Spinal cord (tissue), 10 donors: ENCODE results near the gene SUSD6. TPM values are rescaled to one million over a fixed set of nuclear protein-coding genes. Genes with fewer than 3 reads are reported as not detected.
A peak's percentile ranks its signal among the peaks of the same experiment; 100 is the strongest.

Experiments used
- DNase-seq, 6 donors: peaks; one replicate each; pipeline versions ENCODE4 v3.0.0 to v3.0.0-alpha.2; 2013 to 2015; ENCODE audit warnings: low spot score in 6 of 6, low read depth in 4 of 6
- H3K27ac ChIP-seq: one replicate; pipeline ENCODE4 v1.5.1; 2013; ENCODE audit warnings: low read depth, low read length, control low read depth
- H3K27me3 ChIP-seq: one replicate; pipeline ENCODE4 v1.6.1; 2013; ENCODE audit warnings: low read length; ENCODE audit not compliant: control insufficient read depth, insufficient read depth
- H3K36me3 ChIP-seq: one replicate; pipeline ENCODE4 v1.6.1; 2013; ENCODE audit warnings: low read length; ENCODE audit not compliant: control insufficient read depth, insufficient read depth
- H3K4me1 ChIP-seq: one replicate; pipeline ENCODE4 v1.6.1; 2013; ENCODE audit warnings: low read length; ENCODE audit not compliant: control insufficient read depth, insufficient read depth
- H3K4me3 ChIP-seq: one replicate; pipeline ENCODE4 v1.5.1; 2013; ENCODE audit warnings: low read depth, low read length, control low read depth
- H3K9me3 ChIP-seq: one replicate; pipeline ENCODE4 v1.6.1; 2013; ENCODE audit warnings: low read length; ENCODE audit not compliant: control insufficient read depth, insufficient read depth
- WGBS: methylation state at CpG from one replicate; pipeline ENCODE4 v1.1.5; 2013; ENCODE audit warnings: missing lambda C conversion rate; ENCODE audit not compliant: insufficient coverage; 5-methylcytosine and 5-hydroxymethylcytosine counted together
- polyA plus RNA-seq, 2 donors: library from polyadenylated mRNA; unstranded; fragments of 120-200 nt; gene quantifications; one replicate each; pipeline ENCODE4 v1.2.1, GENCODE V29; 2013; ENCODE audit not compliant: insufficient read length in 2 of 2
- total RNA-seq, 2 donors: library from RNA; depleted of rRNA in 1 of 2; stranded (reverse); fragments of 120-200 nt in 1 of 2; fragments of >200 nt in 1 of 2; gene quantifications; one replicate each; pipeline versions ENCODE4 v1.2.3 to v1.2.4, GENCODE V29; 2013 to 2014
- donor health status: healthy.

Gene SUSD6
- total and polyA plus RNA-seq, 4 donors: 16.8 to 23.9 (median 19.4) TPM

DNA sequence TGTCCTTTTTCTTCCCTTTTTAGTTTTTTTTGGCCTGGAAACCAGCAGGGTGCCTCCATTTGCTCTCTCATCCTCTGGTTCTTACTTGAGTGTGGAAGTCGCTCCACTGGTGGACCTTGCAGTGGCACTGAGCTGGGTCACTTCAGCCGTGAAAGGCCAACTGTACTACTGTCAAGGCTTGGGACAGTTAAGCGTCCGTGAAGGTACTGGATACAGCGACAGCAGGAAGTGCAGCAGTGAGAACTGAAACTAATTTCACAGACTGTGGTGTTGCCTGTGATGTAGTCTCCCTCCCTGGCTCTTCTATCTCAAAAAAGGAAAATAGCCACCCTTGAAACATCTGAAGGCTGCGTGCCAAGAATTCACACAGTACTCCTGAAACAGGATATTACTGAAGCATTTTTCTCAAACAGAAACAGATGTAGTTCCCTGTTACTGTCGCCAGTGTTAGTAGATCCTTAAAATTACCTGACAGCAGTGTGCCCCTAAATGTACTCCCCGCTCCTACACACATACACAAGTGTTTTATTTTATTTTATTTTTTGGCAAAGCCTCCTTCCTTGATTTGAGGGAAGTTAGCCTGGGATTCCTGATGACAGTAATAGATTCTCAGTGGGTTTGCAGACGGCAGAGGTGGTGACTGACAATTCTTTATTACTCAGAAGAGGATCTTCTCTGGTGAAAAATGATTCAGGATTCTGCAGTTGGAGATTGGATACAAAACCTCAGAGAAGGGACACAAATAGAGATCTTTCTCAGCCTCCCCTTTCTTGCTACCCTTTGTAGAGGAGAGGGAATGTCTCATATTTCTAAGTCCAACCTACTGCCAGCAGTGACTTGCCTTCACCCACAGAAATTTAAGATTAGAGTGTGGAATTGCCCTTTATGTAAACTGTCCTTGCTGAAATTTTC, 4.4 kb downstream of the SUSD6 start:
- whole genome bisulfite sequencing: 33% methylated on average over 7 of the region's 9 CpGs
- H3K4me3 ChIP-seq: no peak overlapping the region
- H3K4me1 ChIP-seq: peaks cover 17% of the 10 kb centered on the region
- no peaks in the 10 kb centered on the region for H3K27me3 ChIP-seq
- DNase-seq: peak in 2 of 6 donors; percentile 55 to 69
- peak overlapping the region; percentile 75 for H3K27ac ChIP-seq
- H3K9me3 ChIP-seq: no peaks in the 10 kb centered on the region
- H3K36me3 ChIP-seq: no peaks in the 10 kb centered on the region

GRCh38 chr14:69616408-69616773, 5.0 kb downstream of the SUSD6 start:
- H3K4me1 ChIP-seq: peaks cover 15% of the 10 kb centered on the region
- no peaks in the 10 kb centered on the region for H3K27me3 ChIP-seq
- DNase-seq: no peak
- H3K27ac ChIP-seq: peak overlapping the region; percentile 75
- no peaks in the 10 kb centered on the region for H3K36me3 ChIP-seq
- WGBS: no CpG with 5 or more reads among the region's 1 CpG
- H3K9me3 ChIP-seq: no peaks in the 10 kb centered on the region
- H3K4me3 ChIP-seq: no peak overlapping the region

DNA sequence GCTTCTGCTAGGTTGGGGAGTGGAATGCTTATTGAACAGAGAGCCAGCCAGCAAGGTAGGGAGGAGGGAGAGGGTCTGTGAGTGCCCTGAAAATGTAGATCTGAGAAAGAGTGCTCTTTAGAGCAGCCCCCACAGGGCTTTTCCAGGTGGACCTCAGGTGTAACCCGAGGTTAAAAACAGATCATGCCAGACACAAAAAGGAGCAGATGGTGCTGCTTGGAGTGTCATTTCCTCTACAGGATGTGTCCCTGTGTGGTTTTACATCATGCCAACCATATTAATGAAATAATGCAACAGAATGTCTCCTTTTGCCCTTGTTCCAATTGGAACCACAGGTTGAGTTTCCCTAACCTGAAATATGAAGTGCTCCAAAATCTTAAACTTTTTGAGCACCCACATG, 6.4 kb downstream of the SUSD6 start:
- Histone ChIP-seq H3K4me1 (peaks cover 15% of the 10 kb centered on the region), H3K36me3 (no peaks in the 10 kb centered on the region), H3K4me3 (no peak overlapping the region), H3K27me3 (no peaks in the 10 kb centered on the region), H3K9me3 (no peaks in the 10 kb centered on the region), H3K27ac (no peak overlapping the region)
- WGBS: no CpG with 5 or more reads among the region's 1 CpG
- no peak for DNase-seq

- H3K4me1 ChIP-seq: peaks cover 10% of the 10 kb centered on the region
- no peaks in the 10 kb centered on the region for H3K27me3 ChIP-seq
- DNase-seq: no peak
- H3K4me3 ChIP-seq: no peak overlapping the region
- H3K9me3 ChIP-seq: no peaks in the 10 kb centered on the region
- WGBS: no CpG with 5 or more reads among the region's 4 CpGs
- H3K27ac ChIP-seq: no peak overlapping the region
- H3K36me3 ChIP-seq: no peaks in the 10 kb centered on the region
Measured at GRCh38 chr14:69619012-69619411, 7.6 kb downstream of the SUSD6 start.

GRCh38 chr14:69620211-69620611, 8.8 kb downstream of the SUSD6 start:
- Histone ChIP-seq H3K9me3 (no peaks in the 10 kb centered on the region), H3K4me1 (peaks cover 4% of the 10 kb centered on the region), H3K27me3 (no peaks in the 10 kb centered on the region), H3K4me3 (no peak overlapping the region), H3K36me3 (no peaks in the 10 kb centered on the region), H3K27ac (no peak overlapping the region)
- 100% methylated on average over 2 of the region's 5 CpGs for WGBS
- no peak for DNase-seq

DNA sequence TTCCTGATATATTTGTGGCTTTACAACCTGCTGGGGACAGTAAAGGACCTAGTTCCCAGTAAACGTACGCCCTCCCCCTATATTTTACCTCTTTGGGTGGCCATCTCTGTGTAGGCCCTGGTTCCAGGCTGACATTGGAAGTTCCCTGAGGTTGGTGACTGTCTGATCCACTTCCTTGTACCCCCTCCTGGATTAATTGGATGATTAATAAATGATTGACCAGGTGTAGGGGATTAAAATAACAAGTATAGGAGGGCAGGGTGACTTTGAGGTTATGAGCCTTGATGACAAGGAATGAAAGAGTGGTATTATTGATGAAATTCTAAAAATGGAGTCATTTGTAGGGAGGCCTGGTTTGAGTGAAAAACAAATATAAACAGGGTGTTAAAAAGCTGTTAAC, 9.6 kb downstream of the SUSD6 start:
- no peaks in the 10 kb centered on the region for H3K36me3 ChIP-seq
- no peak overlapping the region for H3K27ac ChIP-seq
- no peaks in the 10 kb centered on the region for H3K9me3 ChIP-seq
- H3K4me3 ChIP-seq: no peak overlapping the region
- H3K4me1 ChIP-seq: peaks cover 2% of the 10 kb centered on the region
- no peaks in the 10 kb centered on the region for H3K27me3 ChIP-seq
- no peak for DNase-seq
- WGBS: no CpG with 5 or more reads among the region's 2 CpGs

GRCh38 chr14:69624136-69624535, 12.7 kb downstream of the SUSD6 start:
- H3K36me3 ChIP-seq: no peaks in the 10 kb centered on the region
- no peak overlapping the region for H3K27ac ChIP-seq
- no peak overlapping the region for H3K4me3 ChIP-seq
- H3K9me3 ChIP-seq: no peaks in the 10 kb centered on the region
- DNase-seq: no peak
- no peaks in the 10 kb centered on the region for H3K27me3 ChIP-seq
- peaks cover 6% of the 10 kb centered on the region for H3K4me1 ChIP-seq
- WGBS: no CpG with 5 or more reads among the region's 4 CpGs

GRCh38 chr14:69625299-69626131, 14.1 kb downstream of the SUSD6 start:
- no peak for DNase-seq
- Histone ChIP-seq H3K9me3 (no peaks in the 10 kb centered on the region), H3K4me3 (no peak overlapping the region), H3K36me3 (no peaks in the 10 kb centered on the region), H3K27me3 (no peaks in the 10 kb centered on the region), H3K27ac (no peak overlapping the region), H3K4me1 (peaks cover 16% of the 10 kb centered on the region)
- WGBS: 50% methylated on average over 6 of the region's 11 CpGs

DNA sequence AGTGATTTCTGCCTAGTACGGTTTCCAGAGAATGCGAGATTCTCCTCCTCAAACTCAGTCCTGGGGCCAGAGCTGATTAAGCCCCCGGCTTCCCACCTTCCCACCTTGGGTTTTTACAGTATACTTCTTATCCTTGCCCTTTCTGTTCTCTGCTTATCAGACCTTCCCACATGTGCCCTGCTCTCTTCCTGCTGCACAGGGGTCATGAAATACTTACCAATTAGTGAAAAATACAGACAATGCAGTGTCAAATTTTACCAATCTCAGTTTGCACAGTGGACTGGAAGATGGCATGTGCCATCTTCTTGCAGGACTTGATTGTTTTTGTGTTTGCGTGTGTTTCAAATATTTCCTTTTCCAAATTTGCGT, 14.7 kb downstream of the SUSD6 start:
- H3K9me3 ChIP-seq: no peaks in the 10 kb centered on the region
- no peak for DNase-seq
- 59% methylated on average over 3 of the region's 5 CpGs for WGBS
- H3K4me1 ChIP-seq: peaks cover 16% of the 10 kb centered on the region
- no peak overlapping the region for H3K27ac ChIP-seq
- H3K27me3 ChIP-seq: no peaks in the 10 kb centered on the region
- no peak overlapping the region for H3K4me3 ChIP-seq
- no peaks in the 10 kb centered on the region for H3K36me3 ChIP-seq
